Ascending aorta (tissue), 2 donors: ENCODE measurements around the gene ATP1A2. TPM values are rescaled to one million over a fixed set of nuclear protein-coding genes. Genes with fewer than 3 reads are reported as not detected.

ENCODE experiments used
- DNase-seq, 2 donors: peaks; one replicate each; pipeline ENCODE4 v3.0.0-alpha.2; 2019; ENCODE audit warnings: low spot score in 2 of 2
- H3K27ac ChIP-seq, 2 donors: fragments of 200-600 bp; sonication (generic); one replicate each; pipeline ENCODE4 v1.5.1; 2016 to 2017; ENCODE audit warnings: mild to moderate bottlenecking in 1 of 2
- H3K27me3 ChIP-seq: fragments of 200-600 bp; sonication (generic); one replicate; pipeline ENCODE4 v1.5.1; 2017
- H3K36me3 ChIP-seq, 2 donors: fragments of 200-600 bp; sonication (generic); one replicate each; pipeline ENCODE4 v1.5.1; 2016
- H3K4me1 ChIP-seq, 2 donors: fragments of 200-600 bp; sonication (generic); one replicate each; pipeline ENCODE4 v1.5.1; 2016 to 2017; ENCODE audit warnings: mild to moderate bottlenecking in 1 of 2
- H3K4me3 ChIP-seq, 2 donors: fragments of 200-600 bp; sonication (generic); one replicate each; pipeline ENCODE4 v1.5.1; 2016 to 2017; ENCODE audit warnings: mild to moderate bottlenecking in 1 of 2
- H3K9me3 ChIP-seq, 2 donors: fragments of 200-600 bp; sonication (generic); one replicate each; pipeline ENCODE4 v1.5.1; 2016
- intact Hi-C: fragments of 100-400 bp; cut with DNase I; formaldehyde crosslinking; loops from one replicate; pipeline ENCODE4 v1.15.1; 2023
- total RNA-seq: library from RNA; depleted of rRNA; stranded (reverse); fragments of >200 nt; gene quantifications from one replicate; pipeline ENCODE4 v1.1.0, GENCODE V29; 2016
- TF ChIP-seq, protein P1 (sequence below), 3 experiments: fragments of 200-600 bp in 2 of 3; fragments of 450-650 bp in 1 of 3; sonication (generic) in 2 of 3; IDR thresholded peaks; one replicate each; pipeline ENCODE4 v1.5.1; 2016 to 2019; ENCODE audit warnings: antibody characterized with exemption in 3 of 3, mild to moderate bottlenecking in 1 of 3, moderate library complexity in 1 of 3

Gene ATP1A2
- total RNA-seq, 1 donor from 2014 or later, result 316 TPM

DNA sequence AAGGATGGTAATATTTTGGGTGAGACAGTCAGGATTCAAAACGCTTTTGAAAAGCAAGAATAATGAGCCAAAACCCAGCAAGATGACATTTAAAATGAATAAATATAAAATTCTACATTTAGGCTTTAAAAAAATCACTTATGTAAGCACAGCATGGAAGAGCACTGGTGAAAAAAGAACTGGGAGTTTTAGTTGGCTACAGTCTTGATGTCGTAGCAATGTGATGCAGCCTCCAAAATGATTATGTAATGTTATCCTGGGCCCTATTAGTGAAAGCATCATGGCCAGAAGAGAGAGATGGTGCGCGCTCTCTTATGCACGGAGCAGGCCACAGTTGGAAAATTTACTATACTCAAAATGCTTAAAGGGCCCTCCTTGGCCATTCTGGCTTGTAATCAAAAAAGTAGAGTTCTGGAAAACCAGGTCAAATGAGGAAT is 29.1 kb upstream of the ATP1A2 start:
- intact Hi-C loops, result loop anchor here (1.0 to 5.0 kb wide), 3 partner anchors 12 to 166 kb away; partner anchors contain the start of genes IGSF8 and PIGM
- DNase-seq, result no peak
- Histone ChIP-seq H3K9me3 (no peaks in the 10 kb centered on the region), H3K4me1 (peaks cover 7 to 21% of the 10 kb centered on the region in 2 donors), H3K4me3 (peak overlapping the region in 1 of 2 donors; percentile 39), H3K27me3 (no peaks in the 10 kb centered on the region), H3K27ac (peak overlapping the region; percentile 82 to 84), H3K36me3 (peaks cover 14 to 32% of the 10 kb centered on the region in 2 donors)
- TF ChIP-seq, protein P1, sequence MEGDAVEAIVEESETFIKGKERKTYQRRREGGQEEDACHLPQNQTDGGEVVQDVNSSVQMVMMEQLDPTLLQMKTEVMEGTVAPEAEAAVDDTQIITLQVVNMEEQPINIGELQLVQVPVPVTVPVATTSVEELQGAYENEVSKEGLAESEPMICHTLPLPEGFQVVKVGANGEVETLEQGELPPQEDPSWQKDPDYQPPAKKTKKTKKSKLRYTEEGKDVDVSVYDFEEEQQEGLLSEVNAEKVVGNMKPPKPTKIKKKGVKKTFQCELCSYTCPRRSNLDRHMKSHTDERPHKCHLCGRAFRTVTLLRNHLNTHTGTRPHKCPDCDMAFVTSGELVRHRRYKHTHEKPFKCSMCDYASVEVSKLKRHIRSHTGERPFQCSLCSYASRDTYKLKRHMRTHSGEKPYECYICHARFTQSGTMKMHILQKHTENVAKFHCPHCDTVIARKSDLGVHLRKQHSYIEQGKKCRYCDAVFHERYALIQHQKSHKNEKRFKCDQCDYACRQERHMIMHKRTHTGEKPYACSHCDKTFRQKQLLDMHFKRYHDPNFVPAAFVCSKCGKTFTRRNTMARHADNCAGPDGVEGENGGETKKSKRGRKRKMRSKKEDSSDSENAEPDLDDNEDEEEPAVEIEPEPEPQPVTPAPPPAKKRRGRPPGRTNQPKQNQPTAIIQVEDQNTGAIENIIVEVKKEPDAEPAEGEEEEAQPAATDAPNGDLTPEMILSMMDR (IDR thresholded peaks at IDR 0.05), result no peak

DNA sequence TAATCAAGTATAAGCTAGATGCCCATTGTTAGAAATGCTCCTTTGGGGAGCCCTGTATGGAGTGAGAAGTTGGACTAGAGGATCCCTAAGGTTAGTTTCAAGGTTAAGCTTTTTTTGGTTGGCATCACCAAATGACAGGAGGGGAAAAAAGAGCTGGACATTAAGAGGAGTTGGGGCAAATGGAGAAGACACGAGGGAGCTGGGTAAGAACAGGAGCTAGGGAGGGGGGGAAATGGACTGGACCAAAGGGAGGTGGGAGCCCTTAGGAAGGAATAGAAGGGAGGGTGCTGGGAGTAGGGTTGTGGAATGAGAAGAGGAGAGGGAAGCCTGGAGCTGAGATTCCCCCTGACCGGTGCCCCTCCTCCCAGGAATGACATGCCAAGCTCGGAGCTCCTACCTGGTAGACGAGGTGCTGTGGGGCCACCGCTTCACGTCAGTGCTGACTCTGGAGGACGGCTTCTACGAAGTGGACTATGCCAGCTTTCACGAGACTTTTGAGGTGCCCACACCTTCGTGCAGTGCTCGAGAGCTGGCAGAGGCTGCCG is 28.4 kb upstream of the ATP1A2 start:
- TF ChIP-seq, protein P1 (IDR thresholded peaks at IDR 0.05), result no peak
- Histone ChIP-seq H3K27me3 (no peaks in the 10 kb centered on the region), H3K9me3 (no peaks in the 10 kb centered on the region), H3K36me3 (peaks cover 21 to 39% of the 10 kb centered on the region in 2 donors), H3K4me1 (peaks cover 7 to 19% of the 10 kb centered on the region in 2 donors), H3K27ac (peak overlapping the region; percentile 82 to 84), H3K4me3 (no peak overlapping the region)
- DNase-seq, result no peak
- intact Hi-C loops, result loop anchor here (5.0 kb wide), 2 partner anchors 55 to 165 kb away; partner anchors contain the start of gene PIGM

DNA sequence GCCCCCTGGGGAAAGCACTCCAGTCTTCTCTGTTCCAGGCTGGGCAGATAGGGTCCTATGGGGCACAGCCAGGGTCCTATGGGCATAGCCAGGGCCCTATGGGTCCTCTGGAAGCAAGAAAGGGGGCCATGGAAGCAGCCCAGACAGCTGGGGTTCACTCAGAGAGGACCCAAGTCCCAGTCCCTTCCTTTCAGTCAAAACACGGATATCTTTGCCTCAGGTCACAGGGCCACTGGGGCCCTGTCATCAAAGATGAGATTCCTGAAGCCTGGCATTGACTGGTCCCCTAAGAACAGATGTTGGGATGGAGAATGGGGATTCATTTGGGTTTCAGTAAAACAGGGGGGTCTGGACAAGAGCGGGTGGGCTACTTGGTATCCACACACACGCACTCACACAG is 25.7 kb upstream of the ATP1A2 start:
- H3K36me3 ChIP-seq, result peaks cover 47 to 64% of the 10 kb centered on the region in 2 donors
- no peak overlapping the region for H3K4me3 ChIP-seq
- no peak overlapping the region for H3K27ac ChIP-seq
- H3K9me3 ChIP-seq, result no peaks in the 10 kb centered on the region
- no peaks in the 10 kb centered on the region for H3K27me3 ChIP-seq
- peaks cover 4 to 12% of the 10 kb centered on the region in 2 donors for H3K4me1 ChIP-seq
- TF ChIP-seq, protein P1 (IDR thresholded peaks at IDR 0.05), result no peak
- intact Hi-C loops, result loop anchor here (5.0 kb wide), 2 partner anchors 58 to 162 kb away; partner anchors contain the start of gene PIGM
- no peak for DNase-seq

DNA sequence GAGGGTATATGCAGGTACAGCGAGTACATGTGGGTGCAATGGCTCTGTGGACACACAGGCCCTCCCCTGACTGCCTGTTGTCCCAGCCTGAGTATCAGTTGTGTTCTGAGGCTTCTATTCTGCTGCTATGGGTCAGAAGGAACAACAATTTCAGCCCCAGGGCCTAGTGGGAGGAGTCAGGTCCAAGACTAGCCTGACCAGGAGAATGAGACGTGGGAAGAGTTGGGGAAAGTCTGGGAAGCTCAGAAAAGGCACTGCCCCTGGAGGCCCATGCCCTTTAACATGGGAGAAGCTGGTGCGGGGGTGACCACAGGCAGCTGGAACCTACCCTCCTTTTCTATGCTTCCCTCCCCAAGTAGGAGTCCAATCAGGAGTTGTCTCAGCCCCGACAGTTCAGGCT is 24.8 kb upstream of the ATP1A2 start:
- H3K27ac ChIP-seq, result no peak overlapping the region
- no peaks in the 10 kb centered on the region for H3K9me3 ChIP-seq
- no peak overlapping the region for H3K4me3 ChIP-seq
- DNase-seq, result no peak
- TF ChIP-seq, protein P1 (IDR thresholded peaks at IDR 0.05), result no peak
- H3K36me3 ChIP-seq, result peaks cover 47 to 64% of the 10 kb centered on the region in 2 donors
- no peaks in the 10 kb centered on the region for H3K27me3 ChIP-seq
- peaks cover 4 to 6% of the 10 kb centered on the region in 2 donors for H3K4me1 ChIP-seq
- intact Hi-C loops, result no loop called here

DNA sequence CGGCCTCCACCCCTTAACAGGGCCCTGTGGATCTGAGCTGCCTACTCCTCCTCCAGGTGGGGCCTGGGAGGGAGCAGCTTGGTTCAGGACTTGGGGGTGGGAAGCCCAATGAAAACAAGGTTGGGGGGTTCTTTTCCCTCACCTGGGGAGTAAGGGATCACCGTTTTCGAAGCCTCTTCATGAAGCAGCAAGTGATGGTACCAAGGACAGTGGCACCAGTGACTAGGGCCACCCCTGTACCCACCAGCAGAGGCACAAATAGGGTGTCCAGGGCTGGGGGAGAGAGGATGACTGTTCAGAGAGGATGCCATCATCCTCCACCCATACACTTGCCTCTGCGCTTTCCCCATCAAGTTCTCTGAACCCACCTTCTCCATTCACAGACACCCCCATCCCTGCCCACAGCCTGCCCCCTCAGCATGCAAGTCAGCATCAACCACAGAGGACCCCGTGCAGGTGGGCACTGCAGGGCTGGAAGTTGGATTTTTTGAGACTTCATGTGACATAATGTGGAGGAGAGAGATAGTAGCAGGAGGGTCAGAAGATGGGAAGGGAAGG is 23.8 kb upstream of the ATP1A2 start:
- TF ChIP-seq, protein P1 (IDR thresholded peaks at IDR 0.05), result no peak
- DNase-seq, result no peak
- H3K27ac ChIP-seq, result no peak overlapping the region
- H3K4me1 ChIP-seq, result peaks cover 8 to 11% of the 10 kb centered on the region in 2 donors
- no peaks in the 10 kb centered on the region for H3K27me3 ChIP-seq
- no peaks in the 10 kb centered on the region for H3K9me3 ChIP-seq
- H3K36me3 ChIP-seq, result peaks cover 47 to 64% of the 10 kb centered on the region in 2 donors
- intact Hi-C loops, result no loop called here
- H3K4me3 ChIP-seq, result no peak overlapping the region
